ENCODE measurements around the gene ELAVL4.

DNA sequence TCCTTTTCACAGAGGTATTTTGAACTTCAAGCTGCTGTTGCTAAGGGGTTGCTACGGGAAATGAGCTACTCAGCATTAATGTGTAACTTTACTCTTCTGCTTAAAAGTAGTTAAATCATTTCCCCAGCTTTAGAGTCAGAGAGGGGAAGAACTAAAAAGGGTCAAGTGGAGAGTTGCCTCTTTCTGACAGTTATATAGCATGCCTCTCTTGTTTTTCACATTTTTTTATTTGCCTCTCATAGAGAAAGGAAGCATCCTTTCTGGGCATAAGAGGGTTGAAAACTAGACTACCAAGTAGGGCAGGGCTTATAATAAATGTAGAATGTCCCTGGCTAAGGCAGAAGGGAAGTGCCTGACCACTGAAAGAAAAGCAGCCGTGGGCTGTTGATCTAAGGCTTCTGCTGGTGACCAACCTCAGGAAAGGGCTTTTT lies 10.1 kb upstream of the ELAVL4 start:
- TF ChIP-seq, protein P1, sequence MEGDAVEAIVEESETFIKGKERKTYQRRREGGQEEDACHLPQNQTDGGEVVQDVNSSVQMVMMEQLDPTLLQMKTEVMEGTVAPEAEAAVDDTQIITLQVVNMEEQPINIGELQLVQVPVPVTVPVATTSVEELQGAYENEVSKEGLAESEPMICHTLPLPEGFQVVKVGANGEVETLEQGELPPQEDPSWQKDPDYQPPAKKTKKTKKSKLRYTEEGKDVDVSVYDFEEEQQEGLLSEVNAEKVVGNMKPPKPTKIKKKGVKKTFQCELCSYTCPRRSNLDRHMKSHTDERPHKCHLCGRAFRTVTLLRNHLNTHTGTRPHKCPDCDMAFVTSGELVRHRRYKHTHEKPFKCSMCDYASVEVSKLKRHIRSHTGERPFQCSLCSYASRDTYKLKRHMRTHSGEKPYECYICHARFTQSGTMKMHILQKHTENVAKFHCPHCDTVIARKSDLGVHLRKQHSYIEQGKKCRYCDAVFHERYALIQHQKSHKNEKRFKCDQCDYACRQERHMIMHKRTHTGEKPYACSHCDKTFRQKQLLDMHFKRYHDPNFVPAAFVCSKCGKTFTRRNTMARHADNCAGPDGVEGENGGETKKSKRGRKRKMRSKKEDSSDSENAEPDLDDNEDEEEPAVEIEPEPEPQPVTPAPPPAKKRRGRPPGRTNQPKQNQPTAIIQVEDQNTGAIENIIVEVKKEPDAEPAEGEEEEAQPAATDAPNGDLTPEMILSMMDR (IDR thresholded peaks at IDR 0.05; ENCODE audit: low read depth, low read length, missing input control) = no peak
- TF ChIP-seq TAF1 (conservative IDR thresholded peaks at IDR 0.05) (no peak), REST (IDR thresholded peaks at IDR 0.05) (no peak), ATF3 (IDR thresholded peaks at IDR 0.05) (no peak), JUND (IDR thresholded peaks at IDR 0.05) (no peak), SP1 (IDR thresholded peaks at IDR 0.05) (no peak)
